DMS 273 treated with DMSO at 0.1 percent for 48 hours (cell line): ENCODE results near the gene CTXND1.

ENCODE experiments used
- DNase-seq: peaks from one replicate; lab custom pipeline; 2025; lab: John Stamatoyannopoulos, UW

CTXND1 gene

GRCh38 chr15:80251428-80252120, 439 bp downstream of the CTXND1 start:
- DNase-seq: no peak

GRCh38 chr15:80250614-80251427, 1.2 kb downstream of the CTXND1 start:
- no peak for DNase-seq

DNA sequence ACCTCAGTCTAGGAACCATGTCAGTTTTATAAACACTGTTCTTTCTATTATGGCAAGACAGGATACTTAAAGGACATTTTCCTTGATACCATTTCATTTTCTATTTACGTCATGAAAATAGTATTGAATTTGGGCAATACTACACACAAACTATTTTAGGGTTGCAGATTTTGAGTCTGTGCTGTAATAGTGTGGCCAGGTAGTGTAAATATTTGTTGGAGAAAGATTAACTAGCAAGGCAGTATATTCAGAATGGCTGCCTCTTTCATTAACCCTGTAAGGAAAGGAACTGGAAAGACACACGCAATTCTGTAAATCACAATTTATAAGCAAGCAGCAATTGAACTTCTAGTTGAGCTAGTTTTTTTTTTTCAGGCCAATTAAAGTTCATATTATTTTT, 2.0 kb downstream of the CTXND1 start:
- no peak for DNase-seq

GRCh38 chr15:80247320-80247719, 4.7 kb downstream of the CTXND1 start:
- no peak for DNase-seq

- DNase-seq: no peak
Measured at GRCh38 chr15:80246425-80246894, 5.6 kb downstream of the CTXND1 start.

GRCh38 chr15:80242802-80243201, 9.2 kb downstream of the CTXND1 start:
- DNase-seq: no peak

DNA sequence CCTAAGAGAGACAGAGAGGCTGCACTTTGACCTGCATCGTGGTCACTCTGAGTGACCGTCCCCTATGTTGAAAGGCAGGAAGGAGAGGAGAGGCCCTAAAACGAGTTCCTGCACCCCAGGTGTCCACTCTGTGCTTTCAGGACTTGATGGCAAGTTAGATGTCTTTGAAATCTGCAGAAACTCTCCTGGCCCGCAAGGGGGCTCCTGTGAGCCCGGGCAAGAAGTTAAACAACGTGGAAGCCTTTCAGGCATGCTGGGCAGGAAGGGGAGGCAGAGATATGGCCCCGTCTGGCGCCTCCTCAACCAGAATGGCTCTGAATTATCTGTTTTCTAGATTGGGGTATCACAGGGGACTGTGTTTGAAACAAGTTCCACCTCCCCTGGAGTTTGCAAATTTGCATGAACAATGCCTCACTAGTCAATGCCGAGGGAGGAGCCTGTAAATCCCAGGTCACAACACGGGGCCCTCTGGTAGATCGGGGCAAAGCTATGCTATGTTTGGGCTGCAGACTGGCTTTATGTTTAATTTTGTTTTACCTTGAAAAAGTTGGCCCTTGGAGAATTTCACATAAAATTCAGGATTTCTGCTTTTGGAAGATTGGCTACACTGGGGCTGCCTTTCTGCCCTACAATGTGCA, 9.8 kb downstream of the CTXND1 start:
- no peak for DNase-seq

GRCh38 chr15:80241508-80241907, 10.5 kb downstream of the CTXND1 start:
- DNase-seq: no peak

DNA sequence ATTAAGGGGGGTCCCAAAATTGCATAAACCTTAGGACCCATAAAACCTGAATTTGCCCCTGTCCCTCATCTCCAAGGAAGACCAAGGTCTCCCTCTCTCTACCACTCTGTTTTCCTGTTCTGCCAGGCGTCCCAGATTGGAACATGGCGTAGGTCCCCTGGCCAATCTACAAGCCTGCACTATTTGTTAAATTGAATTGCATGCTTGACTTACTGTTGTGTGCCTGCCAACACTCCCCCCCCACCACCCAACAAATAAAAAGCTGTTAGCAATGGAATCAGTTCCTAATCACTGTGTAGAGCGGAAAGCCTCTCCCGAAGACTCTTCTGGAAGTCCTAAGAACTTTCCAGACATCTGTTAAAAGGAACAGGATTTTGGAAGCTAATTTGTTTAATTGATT, 11.7 kb downstream of the CTXND1 start:
- no peak for DNase-seq

- no peak for DNase-seq
Measured at GRCh38 chr15:80234883-80235282, 17.1 kb downstream of the CTXND1 start.

GRCh38 chr15:80233581-80233980, 18.4 kb downstream of the CTXND1 start:
- DNase-seq: no peak

DNA sequence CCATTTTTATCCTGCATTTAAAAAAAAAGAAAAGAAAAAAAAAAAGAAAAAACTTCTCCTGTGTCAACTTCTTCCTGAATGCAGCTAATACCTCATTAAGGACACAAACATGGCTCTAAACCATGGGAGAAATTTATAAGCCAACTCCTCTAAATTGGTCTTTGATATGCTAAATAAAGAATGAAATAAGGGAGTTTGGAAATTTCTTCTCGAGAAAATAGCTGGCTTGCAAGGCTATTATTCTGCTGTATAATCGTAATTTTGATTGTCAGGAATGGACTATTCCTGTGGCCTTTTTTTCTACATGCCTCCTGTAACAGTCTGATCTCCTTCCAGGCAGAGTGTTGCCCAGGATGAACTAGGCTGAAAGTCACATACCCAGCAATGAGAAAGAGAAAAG, 20.6 kb downstream of the CTXND1 start:
- DNase-seq: no peak

DNA sequence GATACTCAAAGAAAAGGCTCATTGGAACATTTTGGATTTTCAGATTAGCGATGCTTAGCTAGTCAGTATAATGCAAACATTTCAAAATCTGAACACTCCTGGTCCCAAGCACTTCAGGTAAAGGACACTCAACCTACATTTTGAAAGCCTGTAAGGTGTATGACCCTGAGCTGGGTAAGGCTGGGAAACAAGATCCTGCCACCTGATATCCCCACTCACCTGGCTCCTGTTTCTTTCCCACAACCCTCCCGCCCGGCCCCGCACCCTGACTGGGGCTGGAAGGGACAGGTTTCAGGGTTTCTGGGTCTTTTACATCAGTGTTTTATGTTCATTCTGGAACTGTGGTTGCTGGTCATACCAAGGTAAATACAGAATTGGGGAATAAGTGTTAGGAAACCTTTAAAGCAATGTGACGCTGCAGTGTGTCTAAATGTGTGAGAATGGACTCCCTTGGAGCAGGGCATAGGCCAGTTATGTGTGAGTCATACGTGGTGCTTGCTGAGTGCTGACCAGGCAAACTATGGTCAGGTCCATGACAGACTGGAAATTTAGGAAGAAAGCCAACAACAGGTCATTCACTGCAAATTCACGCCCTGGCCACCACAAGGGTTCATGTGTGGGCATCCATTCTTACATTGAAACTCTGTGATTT, 22.9 kb downstream of the CTXND1 start:
- DNase-seq: no peak

DNA sequence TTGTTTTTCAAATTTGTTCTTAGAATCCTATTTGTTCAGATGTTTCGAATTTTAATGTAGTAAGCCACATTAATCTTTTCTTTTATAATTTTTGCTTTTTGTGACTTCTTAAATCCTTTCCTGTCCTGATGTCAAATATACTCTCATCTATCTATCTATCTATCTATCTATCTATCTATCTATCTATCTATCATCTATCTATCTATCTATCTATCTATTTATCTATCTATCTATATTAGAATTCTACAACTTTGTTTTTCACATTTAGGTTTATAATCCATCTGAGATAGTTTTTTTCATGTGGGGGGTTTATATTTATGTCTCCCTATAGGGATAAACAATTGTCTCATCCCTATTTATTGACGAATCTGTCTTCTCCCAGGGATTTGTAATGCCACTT, 32.1 kb downstream of the CTXND1 start:
- no peak for DNase-seq

DNA sequence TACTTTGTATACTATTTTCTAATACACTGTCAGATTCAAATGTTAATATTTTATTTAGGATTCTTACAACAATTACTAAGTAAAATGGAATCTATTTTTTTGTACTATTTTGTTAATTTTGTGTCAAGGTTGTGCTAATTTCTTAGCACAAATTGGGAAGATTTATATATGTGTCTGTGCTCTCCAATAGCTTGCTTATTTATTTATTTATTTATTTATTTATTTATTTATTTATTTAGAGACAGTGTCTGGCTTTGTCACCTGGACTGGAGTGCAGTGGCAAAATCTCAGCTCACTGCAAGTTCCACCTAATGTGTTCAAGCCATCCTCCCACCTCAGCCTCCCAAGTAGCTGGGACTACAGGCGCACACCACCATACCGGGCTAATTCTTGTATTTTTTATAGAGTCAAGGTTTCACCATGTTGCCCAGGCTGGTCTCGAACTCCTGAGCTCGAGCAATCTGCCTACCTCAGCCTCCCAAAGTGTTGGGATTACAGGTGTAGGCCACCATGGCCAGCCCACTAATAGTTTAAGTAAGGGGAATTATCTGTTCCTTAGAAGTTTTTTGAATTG, 34.6 kb downstream of the CTXND1 start:
- DNase-seq: no peak

GRCh38 chr15:80216911-80217310, 35.1 kb downstream of the CTXND1 start:
- DNase-seq: no peak

DNA sequence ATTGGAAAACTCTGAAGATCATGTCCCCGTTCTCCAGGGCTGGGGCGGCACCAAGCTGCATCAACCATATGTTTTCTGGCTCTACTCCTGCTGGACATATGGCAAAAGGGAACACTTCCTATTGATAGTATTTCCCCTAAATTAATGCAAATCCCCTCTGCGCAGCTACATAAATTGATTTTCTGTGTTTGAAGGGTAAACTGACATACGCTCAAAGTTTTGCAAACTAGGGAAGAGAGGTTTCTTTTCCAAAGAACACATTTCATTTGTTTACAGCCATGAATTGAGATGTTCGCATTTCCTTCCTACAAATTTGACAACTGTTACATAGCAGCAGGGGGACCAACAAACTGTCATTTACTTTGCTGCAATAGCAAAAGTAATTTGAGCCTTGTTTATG, 35.9 kb downstream of the CTXND1 start:
- no peak for DNase-seq

DNA sequence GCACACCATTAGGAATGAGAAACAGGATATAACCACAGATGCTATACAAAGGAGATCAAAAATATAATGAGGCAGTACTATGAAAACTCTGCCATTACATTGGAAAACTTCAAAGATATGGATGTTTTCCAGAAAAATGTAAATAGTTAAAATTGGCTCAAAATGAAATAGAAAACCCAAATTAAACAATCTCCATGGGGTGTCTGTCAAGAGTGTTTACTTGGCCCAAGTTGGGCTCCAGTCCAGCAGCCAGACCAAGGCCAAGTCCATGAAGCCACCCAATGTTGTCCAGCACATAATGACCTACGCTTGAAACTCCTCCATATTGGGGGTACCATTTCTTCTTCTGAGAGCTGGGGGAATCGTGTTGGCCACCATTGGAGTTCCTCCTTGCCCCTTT, 37.1 kb downstream of the CTXND1 start:
- DNase-seq: no peak

DNA sequence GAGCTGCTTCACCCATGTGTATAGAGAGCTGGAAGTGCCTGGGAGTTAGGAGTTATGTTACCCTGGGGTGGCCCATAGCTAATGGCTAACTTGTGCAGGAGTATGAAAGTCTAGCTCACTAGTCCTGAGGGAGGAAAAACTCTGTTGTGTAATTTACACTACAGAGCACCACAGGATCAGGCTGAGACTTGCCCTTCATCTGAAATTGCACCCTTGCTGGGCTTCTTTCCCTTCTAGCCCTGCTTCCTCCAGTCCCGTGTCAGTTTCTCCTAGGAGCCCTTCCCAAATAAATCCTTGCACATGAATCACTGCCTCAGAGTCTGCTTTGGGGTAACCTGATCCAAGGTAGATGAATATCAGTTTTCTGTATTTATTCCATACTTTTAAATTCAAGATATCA, 40.0 kb downstream of the CTXND1 start:
- no peak for DNase-seq

GRCh38 chr15:80210611-80211573, 41.1 kb downstream of the CTXND1 start:
- DNase-seq: no peak
